Heart right ventricle (tissue), 16 donors: ENCODE data around the gene HERC4. TPM values are rescaled to one million over a fixed set of nuclear protein-coding genes. Genes with fewer than 3 reads are reported as not detected.
A peak's percentile ranks its signal among the peaks of the same experiment; 100 is the strongest.

ENCODE experiments used
- ATAC-seq, 8 donors: fragments of 200-7000 bp; cut with Tn5 transposase; one replicate each; pipeline ENCODE4 v1.9.1; 2020; ENCODE audit warnings: mild to moderate bottlenecking in 8 of 8, moderate library complexity in 8 of 8, moderate number of reproducible peaks in 1 of 8
- DNase-seq, 2 donors: peaks; one replicate each; pipeline ENCODE4 v3.0.0-alpha.2; 2020
- H3K27ac ChIP-seq, 10 donors: fragments of 200-600 bp; sonication (generic) in 2 of 10; one replicate each; pipeline versions ENCODE4 v1.5.0 to v1.8.0; 2020 to 2022; ENCODE audit warnings: mild to moderate bottlenecking in 3 of 10
- H3K27me3 ChIP-seq, 7 donors: fragments of 200-600 bp; one replicate each; pipeline ENCODE4 v1.8.0; 2021 to 2022; ENCODE audit warnings: mild to moderate bottlenecking in 2 of 7
- H3K36me3 ChIP-seq, 9 donors: fragments of 200-600 bp; sonication (generic) in 1 of 9; one replicate each; pipeline versions ENCODE4 v1.5.0 to v1.8.0; 2020 to 2022; ENCODE audit warnings: mild to moderate bottlenecking in 2 of 9
- H3K4me1 ChIP-seq, 9 donors: fragments of 200-600 bp; sonication (generic) in 1 of 9; one replicate each; pipeline versions ENCODE4 v1.5.0 to v1.8.0; 2020 to 2022; ENCODE audit warnings: mild to moderate bottlenecking in 4 of 9
- H3K4me3 ChIP-seq, 10 donors: fragments of 200-600 bp; sonication (generic) in 2 of 10; one replicate each; pipeline versions ENCODE4 v1.5.0 to v1.8.0; 2020 to 2022; ENCODE audit warnings: mild to moderate bottlenecking in 7 of 10, moderate library complexity in 2 of 10
- H3K9me3 ChIP-seq, 11 donors: fragments of 200-600 bp in 10 of 11; sonication (generic) in 2 of 11; one replicate each; pipeline versions ENCODE4 v1.5.0 to v1.8.0; 2013 to 2022; ENCODE audit warnings: mild to moderate bottlenecking in 2 of 11, control low read depth in 1 of 11, moderate library complexity in 1 of 11
- CTCF ChIP-seq, 9 donors: fragments of 200-600 bp; sonication (generic) in 2 of 9; IDR thresholded peaks; one replicate each; pipeline versions ENCODE4 v1.5.0 to v1.8.0; 2021 to 2022; ENCODE audit warnings: antibody characterized with exemption in 9 of 9, mild to moderate bottlenecking in 5 of 9, moderate library complexity in 1 of 9
- WGBS, 2 donors: extraction: QIAGEN DNeasy Blood & Tissue Kit; methylation state at CpG; one replicate each; pipeline ENCODE4 v1.1.7; 2013; ENCODE audit warnings: inconsistent platforms in 1 of 2; 5-methylcytosine and 5-hydroxymethylcytosine counted together
- intact Hi-C, 10 donors: fragments of 100-400 bp; cut with DNase I; formaldehyde crosslinking; loops; one replicate each; pipeline versions ENCODE4 v1.11.1 to v1.14.2; 2022
- polyA plus RNA-seq, 2 donors: library from polyadenylated mRNA; stranded (reverse); fragments of 200-250 nt; gene quantifications; one replicate each; pipeline ENCODE4 v1.2.3, GENCODE V29; 2013
- total RNA-seq, 10 donors: library from RNA; stranded (reverse); fragmentation: NEBNext Ultra II Directional in 3 of 10; extraction: Animal tissue kit (Norgen Biotek cat#: 25700) in 3 of 10; gene quantifications; one replicate each; pipeline versions ENCODE4 v1.2.1 to v1.2.4, GENCODE V29; 2021 to 2023
- donor health status: Arrhythmogenic right ventricular cardiomyopathy.
- donor health status: ischemic (EF 13 %, LVEDD 7.1; RV severe dilation, severe dysfunction).
- donor health status: healthy with polysubstance abuse.
- donor health status: DM: no; HTN: yes; CAD: no.
- donor health status: DM: no; HTN: no; CAD: no.
- donor health status: ischemic (EF 25% LVEDD 6.9; RV normal size, moderate dysfunction).
- donor health status: ischemic (EF 25% LVEDD 5.7; RV mildly dilated, moderate dysfunction).
- donor health status: healthy.
- donor health status: DM: yes; HTN: yes; CAD: no.
- donor health status: Ischemic cardiomyopathy.
- donor health status: ischemic (EF 35%, LVEDD 5.7; RV mildly dilated, moderate dysfunction).
- donor health status: nonischemic (EF 11% LVEDD 7.7; RV severe dilation, severe dysfunction).
- donor health status: DM: yes; HTN: yes; CAD: no.
- donor health status: PGD.
- donor health status: ischemic (EF 29% LVEDD 5.4; RV normal size, mild dysfunction).
- donor health status: nonischemic (EF 23%, LVEDD 6.1; RV moderate dilation, normal function).

Gene HERC4
- total and polyA plus RNA-seq, 12 donors, result 10.0 to 42.1 (median 32.0) TPM

- Histone ChIP-seq H3K36me3 (peaks cover 0 to 63% (median 3%) of the 10 kb centered on the region in 9 donors), H3K27ac (no peak overlapping the region), H3K9me3 (no peaks in the 10 kb centered on the region), H3K4me1 (peaks cover 0 to 25% (median 14%) of the 10 kb centered on the region in 9 donors), H3K4me3 (no peak overlapping the region), H3K27me3 (no peaks in the 10 kb centered on the region)
- WGBS, 2 donors, result 65 to 76% methylated on average over 4 of the region's 4 CpGs
- no peak for ATAC-seq
- no peak for DNase-seq
- TF ChIP-seq CTCF (IDR thresholded peaks at IDR 0.05), result no peak
- intact Hi-C loops, result loop anchor here in 1 of 10 donors (10.0 kb wide), 1 partner anchor 172 kb away; no protein-coding TSS in a partner anchor
Observed at GRCh38 chr10:68067029-68067428, 8.1 kb downstream of the HERC4 start.

GRCh38 chr10:68053553-68053952, 21.5 kb downstream of the HERC4 start:
- Histone ChIP-seq H3K36me3 (peaks cover 0 to 40% (median 7%) of the 10 kb centered on the region in 9 donors), H3K4me1 (peaks cover 0 to 15% (median 8%) of the 10 kb centered on the region in 9 donors), H3K4me3 (no peak overlapping the region), H3K27me3 (no peaks in the 10 kb centered on the region), H3K9me3 (no peaks in the 10 kb centered on the region), H3K27ac (no peak overlapping the region)
- WGBS, 2 donors, result 94 to 98% methylated on average over 3 of the region's 3 CpGs
- TF ChIP-seq CTCF (IDR thresholded peaks at IDR 0.05), result no peak
- intact Hi-C loops, result no loop called here
- DNase-seq (no peak), ATAC-seq (no peak)

- DNase-seq (no peak), ATAC-seq (peak in 1 of 8 donors; percentile 67)
- 64 to 80% methylated on average over 2 of the region's 2 CpGs for WGBS, 2 donors
- intact Hi-C loops, result no loop called here
- no peaks in the 10 kb centered on the region for H3K9me3 ChIP-seq
- no peak overlapping the region for H3K4me3 ChIP-seq
- H3K27ac ChIP-seq, result peak overlapping the region in 2 of 10 donors; percentile 0 to 18
- TF ChIP-seq CTCF (IDR thresholded peaks at IDR 0.05), result no peak
- H3K27me3 ChIP-seq, result no peaks in the 10 kb centered on the region
- H3K4me1 ChIP-seq, result peaks cover 0 to 15% (median 8%) of the 10 kb centered on the region in 9 donors
- H3K36me3 ChIP-seq, result peaks cover 0 to 30% (median 7%) of the 10 kb centered on the region in 9 donors
Observed at GRCh38 chr10:68052463-68052862, 22.6 kb downstream of the HERC4 start.

- Histone ChIP-seq H3K9me3 (no peaks in the 10 kb centered on the region), H3K27ac (no peak overlapping the region), H3K27me3 (no peaks in the 10 kb centered on the region), H3K36me3 (peaks cover 0 to 20% (median 0%) of the 10 kb centered on the region in 9 donors), H3K4me1 (peaks cover 0 to 15% (median 8%) of the 10 kb centered on the region in 9 donors), H3K4me3 (no peak overlapping the region)
- DNase-seq (no peak), ATAC-seq (no peak)
- 74 to 86% methylated on average over 8 of the region's 8 CpGs for WGBS, 2 donors
- TF ChIP-seq CTCF (IDR thresholded peaks at IDR 0.05), result no peak
- intact Hi-C loops, result no loop called here
Observed at GRCh38 chr10:68049289-68050078, 25.6 kb downstream of the HERC4 start.
